ENCODE results near the gene ANKS1B. TPM values are rescaled to one million over a fixed set of nuclear protein-coding genes. Genes with fewer than 3 reads are reported as not detected.

Gene ANKS1B
- total RNA-seq, 1 experiment from 2014 or later = 0.10 TPM

DNA sequence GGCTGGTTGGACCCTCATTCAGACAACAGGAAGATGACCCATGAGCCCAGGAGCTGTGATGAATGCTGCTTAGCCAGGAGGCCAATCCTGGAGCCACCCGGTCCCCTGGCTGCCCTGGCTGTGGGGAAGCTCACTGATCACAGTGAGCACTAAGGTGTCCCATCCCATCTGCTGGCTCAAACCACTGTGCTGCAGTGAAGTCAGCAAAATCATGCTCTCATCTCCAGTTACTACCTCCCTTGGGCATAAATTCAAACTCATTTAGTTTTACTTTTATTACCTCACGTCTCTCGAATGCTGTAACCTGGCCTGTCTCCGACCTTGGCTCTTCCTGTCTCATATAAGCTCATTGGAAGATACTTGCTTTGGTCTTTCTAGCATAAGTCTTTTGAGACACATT is 1227.3 kb downstream of the ANKS1B start:
- DNase-seq (ENCODE audit: extremely low read depth, low read depth) = no peak

DNA sequence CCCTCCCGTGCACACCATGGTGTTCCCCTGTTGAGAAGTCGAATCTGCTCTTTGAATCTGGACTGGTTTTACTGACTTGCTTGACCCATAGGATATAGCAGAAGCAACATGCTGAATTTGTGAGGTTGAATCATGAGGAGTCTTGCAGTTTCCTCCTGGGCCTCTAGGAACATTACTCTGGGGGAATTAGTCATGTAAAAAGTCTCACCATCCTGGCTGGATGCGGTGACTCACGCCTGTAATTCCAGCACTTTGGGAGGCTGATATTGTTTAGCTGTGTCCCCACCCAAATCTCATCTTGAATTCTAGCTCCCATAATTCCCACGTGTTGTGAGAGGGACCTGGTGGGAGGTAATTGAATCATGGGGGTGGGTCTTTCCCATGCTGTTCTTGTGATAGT is 1228.9 kb downstream of the ANKS1B start:
- peak; percentile 9 for DNase-seq (ENCODE audit: extremely low read depth, low read depth)

DNA sequence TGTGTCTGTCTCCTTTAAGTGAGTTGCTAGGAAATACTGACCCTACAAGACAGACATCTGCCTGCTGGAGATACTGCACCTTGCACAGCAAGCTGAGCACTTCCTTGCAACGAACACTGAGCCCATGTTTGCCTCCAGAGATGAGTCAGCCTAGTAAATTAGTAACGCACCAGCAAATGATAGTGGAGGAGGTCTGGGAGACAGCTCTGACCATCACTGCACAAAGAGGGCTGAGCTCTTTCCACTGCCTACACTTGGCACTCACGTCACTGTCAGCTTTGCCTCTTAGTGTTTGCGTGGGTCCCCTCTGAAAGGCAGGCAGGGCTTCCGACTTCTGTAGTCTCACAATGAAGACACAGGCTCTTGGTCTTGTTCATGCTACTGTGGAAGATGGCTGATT is 1230.6 kb downstream of the ANKS1B start:
- no peak for DNase-seq (ENCODE audit: extremely low read depth, low read depth)

DNA sequence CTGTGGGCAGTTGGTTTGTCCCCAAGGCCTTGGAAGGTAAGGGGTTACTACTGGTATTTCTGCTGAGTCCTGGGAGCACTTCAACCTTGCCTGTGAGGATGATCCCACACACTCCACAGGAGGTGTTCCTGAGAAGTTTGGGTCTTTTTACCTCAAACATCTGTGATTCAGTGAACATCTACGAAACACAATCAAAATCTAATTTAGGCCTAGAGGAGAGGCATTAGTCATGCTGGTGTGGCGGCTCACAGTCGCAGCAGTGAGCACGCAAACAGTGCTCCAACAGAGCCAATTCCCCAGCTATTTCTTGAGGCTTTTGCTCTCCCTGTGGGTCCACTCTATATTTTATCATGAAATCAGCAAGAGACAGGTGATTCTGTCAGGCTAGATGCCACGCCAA is 1232.0 kb downstream of the ANKS1B start:
- DNase-seq (ENCODE audit: extremely low read depth, low read depth) = no peak

DNA sequence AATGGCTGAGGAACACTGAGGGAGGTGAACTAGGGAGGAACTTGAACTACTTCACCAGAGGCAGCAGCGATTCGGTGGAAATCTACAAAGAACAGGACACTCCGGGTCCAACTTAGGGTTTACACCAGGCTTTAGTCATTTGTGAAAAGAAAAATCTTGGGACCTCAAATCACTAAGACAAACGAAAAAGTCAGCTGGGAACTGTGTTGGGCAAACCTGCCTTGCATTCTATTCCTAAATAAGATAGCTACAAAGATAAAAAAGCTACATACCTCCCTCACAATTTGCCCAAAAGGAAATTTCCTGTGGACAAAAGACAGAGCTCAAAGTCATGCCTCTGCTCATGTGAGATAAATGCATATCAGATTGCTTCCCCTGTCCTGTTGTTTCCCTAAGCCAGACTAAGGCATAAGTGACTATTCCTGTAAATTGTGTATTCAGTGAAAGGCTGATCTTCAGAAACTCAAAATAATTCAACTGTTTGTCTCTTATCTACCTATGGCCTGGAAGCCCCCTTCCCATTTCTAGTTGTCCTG is 1233.1 kb downstream of the ANKS1B start:
- DNase-seq (ENCODE audit: extremely low read depth, low read depth) = no peak

DNA sequence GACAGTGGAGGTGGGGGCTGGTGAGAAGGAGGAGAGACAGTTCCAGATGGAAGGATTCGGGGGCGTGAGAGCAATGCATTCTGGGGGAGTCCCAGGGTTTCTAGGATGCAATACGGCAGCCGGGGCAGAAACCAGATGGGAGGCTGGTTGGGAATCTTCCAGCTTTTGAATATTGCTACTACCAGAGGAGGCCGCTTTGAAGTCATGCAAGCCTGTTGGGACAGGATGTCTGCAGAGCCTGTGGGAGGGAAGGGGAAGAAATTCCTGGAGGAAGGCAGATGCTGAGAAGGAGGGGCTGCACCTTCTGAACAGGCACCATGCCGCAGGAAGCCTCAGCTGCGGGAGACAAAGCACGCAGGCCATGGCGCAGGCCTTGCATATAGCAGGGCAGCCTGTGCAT is 1234.2 kb downstream of the ANKS1B start:
- DNase-seq (ENCODE audit: extremely low read depth, low read depth) = no peak

DNA sequence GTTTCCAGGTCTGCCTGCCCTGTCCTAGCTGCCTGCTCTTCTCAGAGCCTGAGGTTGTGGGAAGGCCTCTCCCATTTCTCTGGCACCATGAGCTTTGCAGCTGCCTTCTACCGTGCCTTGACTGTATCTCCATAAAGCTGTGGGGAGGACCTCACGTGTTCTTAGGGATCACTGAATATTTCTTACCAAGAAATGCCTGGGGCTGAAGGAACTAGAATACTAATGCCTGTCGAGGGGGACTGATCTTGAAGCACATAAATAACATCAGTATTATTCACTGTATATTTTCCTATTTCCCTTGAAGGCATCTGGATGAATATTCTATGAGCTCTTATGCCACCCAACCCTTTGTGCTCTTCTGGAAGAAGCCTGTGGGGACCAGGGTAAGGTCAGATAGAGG is 1236.3 kb downstream of the ANKS1B start:
- no peak for DNase-seq (ENCODE audit: extremely low read depth, low read depth)

DNA sequence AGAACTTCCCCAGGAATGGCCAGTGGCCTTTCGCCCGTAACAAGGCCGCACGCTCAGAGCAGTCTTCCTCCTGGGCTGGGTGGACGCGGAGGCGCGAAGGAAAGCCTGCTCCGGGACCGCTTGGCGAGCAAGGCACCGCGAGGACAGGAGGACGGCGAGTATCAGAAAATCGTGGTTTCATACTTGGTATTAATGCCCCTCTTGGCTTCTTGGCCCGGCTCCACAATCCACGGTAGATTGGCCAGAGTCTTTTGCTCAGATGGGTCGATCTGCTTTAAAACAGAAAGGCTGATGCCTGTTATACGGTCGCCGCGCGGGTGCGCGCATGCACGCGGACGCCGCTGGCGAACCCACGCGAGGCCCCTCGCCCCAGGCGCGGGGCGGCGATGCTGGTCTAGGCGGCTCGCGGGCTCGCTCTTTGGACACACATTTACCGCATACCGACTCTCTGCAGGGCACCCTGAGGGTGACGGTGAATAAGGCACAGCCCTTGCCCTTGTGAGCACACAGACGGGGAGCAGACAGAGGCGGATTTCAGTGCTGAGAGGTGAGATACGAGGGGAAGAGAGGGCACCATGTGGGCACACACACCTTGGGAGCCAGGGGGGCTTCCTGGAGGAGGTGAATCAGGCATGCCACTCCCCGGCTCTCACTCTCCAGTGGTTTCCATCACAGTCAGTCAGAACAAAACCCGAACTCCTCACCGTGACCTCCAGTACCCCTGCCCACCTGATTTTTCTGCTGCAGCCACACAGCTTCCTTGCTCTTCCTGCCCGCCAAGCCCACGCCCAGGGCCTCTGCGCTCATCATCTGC is 1239.0 kb downstream of the ANKS1B start:
- DNase-seq (ENCODE audit: extremely low read depth, low read depth) = no peak

DNA sequence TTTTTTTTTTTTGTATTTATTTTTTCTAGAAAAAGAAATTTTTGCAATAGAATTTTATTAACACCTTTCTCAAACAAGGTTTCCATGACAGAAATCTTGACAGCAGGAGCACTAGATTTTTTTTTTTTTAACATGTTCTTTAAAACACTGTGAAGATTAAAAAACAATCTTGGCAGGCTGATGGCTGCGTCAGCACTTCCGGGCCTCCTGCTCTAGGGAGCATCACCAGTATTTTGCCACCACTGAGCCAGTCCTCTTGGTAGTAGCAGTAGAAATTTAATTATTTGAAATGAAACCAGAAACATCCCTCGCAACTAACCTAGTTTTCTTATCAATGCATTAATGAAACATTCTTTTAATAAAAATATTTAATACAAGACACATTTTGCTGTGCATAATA is 1240.1 kb downstream of the ANKS1B start:
- DNase-seq (ENCODE audit: extremely low read depth, low read depth) = no peak

DNA sequence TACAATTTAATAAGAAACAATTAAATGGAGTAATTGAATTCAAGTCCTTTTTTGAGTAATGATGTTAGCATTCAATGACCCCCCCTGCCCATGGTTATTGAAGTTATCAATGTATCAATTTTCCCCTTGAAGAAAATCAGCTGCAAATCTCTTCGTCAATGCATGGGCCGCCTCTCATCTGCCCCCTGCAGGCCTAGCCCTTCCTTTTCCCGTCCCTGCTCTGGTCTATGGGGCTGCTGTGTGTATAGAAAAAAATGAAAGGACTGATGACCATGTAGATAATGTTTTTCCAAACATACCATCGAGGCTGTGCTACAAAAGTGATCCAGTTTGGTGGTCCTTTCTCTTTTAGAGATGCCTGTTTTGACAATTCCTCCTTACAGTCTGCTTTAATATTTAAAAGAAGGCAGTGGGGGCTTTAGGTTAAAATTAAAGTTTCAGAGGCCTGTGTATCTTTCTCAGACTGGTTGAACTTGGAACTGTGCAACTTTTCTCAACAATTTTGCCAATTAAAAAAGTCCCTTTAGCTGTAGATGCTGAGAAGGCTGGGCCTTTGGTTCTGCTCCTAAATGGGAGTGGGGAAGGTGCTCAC is 1241.3 kb downstream of the ANKS1B start:
- peak; percentile 26 for DNase-seq (ENCODE audit: extremely low read depth, low read depth)

DNA sequence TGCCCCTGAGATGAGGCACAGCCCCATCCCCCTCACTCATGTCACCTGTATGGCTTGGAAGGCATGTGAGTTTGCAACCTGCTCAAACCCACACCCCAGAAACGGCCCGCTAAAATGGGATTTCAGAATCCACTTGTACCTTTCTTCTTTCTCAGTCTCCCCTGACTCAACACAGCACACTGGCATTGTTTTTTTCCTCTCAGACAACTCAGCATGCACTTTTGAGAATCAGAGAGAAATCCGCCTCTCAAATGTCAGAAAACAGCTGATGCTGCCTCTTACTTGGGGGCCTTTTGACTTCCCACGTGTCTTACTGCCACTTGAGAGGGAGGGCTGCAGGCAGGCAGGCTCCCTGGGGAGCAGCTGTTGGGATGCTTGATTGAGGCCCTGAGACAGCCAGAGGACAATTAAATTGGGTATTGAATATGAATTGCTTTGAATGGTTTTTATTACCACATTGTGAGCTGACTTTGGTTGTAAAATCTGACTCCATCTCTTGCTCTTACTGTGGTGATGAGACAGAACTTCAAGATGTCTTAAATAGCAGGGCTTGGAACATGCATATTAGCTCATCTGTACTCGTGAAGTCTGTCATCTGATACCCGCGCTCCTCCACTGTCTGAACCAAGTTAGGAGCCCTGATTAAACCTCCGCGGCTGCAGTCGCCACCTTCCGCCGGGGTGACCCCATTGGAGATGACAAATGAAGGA is 1243.0 kb downstream of the ANKS1B start:
- no peak for DNase-seq (ENCODE audit: extremely low read depth, low read depth)

DNA sequence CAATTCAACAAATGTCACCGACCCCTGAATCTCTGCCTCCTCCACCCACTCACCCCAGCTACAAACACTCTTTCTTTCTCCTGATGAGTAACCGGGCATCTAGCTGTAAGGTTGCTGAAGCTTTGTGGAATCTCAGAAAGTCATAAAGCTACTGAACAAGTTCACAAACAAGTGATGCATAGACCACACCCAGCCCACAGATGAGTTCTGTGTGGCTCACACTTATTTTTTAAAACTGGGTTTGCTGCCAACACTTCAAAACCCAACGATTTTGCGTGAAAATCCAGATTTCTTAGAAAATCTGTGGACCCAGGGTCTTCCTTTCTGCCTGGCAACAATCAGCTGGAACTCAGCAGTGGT is 1243.6 kb downstream of the ANKS1B start:
- no peak for DNase-seq (ENCODE audit: extremely low read depth, low read depth)

DNA sequence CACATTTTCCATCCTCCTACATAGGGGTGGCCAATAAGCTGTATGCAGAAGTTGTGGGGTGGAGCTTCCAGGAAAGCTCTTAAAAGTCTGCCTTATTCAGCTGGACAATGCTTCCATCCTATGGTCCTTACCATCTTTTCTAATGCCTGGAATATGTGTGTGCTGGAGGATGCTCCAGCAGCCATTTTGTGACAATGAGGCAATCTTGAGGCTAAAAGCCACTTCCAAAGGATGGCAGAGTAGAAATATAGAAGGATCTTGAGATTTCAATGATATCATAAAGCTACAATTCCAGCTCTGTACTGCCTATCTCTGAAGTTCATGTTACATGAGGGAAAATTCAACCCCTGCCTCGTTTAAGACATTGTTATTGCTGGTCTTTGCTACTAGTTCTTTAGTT is 1244.0 kb downstream of the ANKS1B start:
- no peak for DNase-seq (ENCODE audit: extremely low read depth, low read depth)

DNA sequence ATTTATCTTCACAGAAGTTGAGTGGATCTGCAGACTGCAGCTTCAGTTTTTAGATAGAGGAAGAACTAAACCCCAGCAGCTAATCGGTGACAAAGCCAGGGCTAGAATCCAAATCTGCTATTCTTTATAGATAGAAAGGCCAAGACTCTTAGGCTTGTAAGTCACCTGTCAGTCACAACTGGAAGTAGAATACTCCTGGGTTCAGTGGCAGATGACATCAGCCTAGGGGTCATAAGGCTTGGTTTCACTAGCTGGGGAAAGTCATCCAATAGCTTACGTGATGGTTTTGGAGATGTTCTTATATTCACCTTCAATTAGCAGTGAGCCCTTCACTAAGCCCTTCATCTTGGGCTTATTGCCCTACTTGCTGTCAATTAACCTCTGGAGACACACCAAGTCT is 1246.2 kb downstream of the ANKS1B start:
- DNase-seq (ENCODE audit: extremely low read depth, low read depth) = no peak

DNA sequence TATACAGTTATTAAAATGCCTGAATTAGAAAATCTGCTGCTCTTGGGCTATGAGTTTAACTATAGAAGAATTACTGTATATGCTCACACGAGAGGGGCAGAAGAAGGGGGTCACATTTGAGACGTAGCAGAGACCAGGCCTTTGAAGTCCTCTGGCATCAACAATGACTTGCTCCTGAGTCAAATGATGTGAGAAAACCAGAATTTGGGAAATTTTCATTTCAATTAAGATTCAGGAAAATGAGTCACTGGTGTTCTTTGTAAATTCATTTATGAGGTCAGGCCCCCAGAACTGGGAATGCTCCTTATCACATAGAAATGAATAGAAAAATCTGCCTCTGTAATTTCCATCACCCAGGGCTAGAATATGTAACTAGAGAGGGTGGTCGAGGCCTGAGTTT is 1246.7 kb downstream of the ANKS1B start:
- no peak for DNase-seq (ENCODE audit: extremely low read depth, low read depth)

DNA sequence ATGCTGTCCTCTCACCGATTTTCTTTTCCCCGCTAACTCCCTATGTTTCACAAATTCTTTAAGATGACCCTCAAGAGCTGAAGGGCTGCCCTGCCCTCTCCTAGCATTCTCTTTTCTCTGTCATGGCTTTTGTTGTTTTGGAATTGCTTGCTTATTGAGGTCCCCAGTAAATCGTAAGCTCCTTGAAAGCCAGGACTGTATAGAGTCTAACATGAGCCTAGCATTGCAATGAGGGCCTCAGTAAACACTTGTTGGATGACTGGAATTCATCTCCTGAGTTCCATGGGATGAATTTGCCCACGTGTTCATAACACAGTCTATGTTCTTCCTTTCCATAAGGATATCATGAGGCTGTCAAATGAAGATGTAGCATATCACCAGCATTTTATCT is 1247.4 kb downstream of the ANKS1B start:
- no peak for DNase-seq (ENCODE audit: extremely low read depth, low read depth)

DNA sequence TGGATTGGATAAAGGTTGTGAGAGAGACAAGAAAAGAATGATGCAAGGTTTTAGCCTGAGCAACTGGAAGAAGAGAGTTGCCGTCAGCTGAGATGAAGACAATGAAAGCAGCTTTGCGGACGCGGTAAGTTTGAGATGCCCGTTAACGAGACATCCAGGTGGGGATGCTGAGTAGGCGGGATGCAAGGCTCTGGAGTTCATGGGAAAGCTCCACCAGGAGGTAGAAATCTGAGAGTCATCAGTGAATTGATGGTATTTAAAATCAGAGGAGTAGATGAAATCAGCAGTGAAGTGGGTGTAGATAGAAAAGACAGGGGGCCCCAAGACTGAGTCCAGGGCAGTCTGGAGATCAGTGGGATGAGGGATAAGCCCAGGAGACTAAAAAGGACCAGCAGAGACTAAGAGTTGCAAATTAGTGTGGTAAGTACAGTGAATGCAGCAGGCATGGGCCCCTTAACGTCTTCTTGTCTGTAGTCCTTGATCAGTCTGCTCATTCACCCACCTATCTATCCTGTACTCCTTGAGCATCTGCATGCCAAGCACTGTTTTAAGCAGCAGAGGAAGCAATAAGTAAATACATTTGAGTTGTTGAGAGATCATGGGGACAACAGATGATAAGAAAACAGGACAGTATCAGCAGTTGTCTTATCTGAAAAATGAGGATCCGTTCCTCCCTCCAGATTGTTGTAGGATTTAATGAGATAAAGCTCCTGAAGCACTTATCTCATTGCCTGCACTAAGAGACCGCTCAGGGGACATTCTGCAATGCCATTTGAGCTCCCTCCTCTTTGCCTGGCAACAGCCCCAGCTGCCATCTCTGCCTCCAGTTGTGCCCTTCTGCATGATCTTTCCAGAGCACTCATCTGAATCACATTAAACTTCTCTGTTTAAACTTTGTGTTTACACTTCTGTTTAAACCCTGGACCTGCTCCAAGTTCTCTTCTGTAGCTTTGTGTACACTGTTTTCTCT is 1248.1 kb downstream of the ANKS1B start:
- no peak for DNase-seq (ENCODE audit: extremely low read depth, low read depth)

DNA sequence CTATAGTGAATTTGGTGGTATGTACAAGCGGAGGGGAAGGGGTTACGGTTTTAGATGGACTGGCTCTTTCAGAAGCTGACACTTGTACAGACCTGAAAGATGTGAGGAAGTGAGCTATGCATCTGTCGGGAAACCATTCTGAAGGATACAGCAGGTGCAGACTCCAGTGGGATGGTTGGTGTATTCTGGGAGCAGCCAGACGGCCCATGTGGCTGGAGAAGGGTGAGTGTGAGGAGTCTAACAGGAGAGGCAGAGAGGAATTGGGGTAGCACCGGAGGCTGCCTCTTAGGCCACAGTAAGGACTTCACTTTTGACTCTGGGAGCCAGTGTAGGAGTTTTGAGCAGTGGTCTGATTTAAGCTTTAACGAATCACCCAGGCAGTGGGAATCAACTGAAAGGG is 1248.9 kb downstream of the ANKS1B start:
- no peak for DNase-seq (ENCODE audit: extremely low read depth, low read depth)

DNA sequence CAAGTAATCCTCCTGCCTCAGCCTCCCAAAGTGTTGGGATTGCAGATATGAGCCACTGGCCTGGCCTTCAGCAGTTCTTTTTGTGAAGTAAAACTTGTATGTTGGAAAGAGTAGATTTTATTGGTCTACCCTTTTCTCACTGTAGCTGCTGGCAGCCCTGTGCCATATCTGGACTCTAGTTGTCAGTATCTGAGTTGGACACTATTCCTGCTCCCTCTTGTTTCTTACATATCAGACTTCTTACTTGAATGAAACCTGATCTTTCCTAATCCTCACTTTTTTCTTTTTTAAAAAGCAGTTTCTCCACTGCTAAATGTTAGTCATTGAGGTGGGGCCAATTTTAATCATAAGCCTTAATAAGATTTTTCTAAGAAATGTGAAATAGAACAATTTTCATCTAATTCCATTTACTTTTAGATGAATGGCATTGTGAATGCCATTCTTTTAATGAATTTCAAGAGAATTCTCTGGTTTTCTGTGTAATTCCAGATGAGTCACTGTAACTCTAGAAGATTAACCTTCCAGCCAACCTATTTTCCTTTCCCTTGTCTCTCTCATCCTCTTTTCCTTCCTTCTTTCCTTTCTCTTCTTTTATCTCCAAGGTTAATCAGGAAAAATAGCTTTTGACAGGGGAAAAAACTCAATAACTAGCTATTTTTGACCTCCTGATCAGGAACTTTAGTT is 1250.9 kb downstream of the ANKS1B start:
- no peak for DNase-seq (ENCODE audit: extremely low read depth, low read depth)

DNA sequence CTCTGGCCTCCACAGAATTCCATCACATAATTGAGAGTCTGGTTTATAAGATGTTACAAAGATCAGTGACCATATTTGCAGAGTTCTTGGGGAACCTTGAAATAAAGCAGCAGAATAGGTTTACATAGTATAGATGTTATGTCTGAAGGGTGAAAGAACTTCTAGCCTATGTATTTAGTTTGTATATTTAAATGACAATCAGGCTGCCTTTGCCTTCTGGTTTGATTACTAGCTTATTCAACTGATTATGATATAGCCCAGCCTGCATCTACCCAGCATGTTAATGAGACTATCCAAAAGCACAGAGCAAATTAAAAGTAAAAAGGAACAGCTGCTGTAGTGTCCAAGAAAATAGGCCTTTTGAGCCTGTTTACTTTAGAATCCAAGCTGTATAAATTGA is 1254.3 kb downstream of the ANKS1B start:
- no peak for DNase-seq (ENCODE audit: extremely low read depth, low read depth)
